A549 (cell line): Measurements from ENCODE around the gene ULK1. TPM values are rescaled to one million over a fixed set of nuclear protein-coding genes. Genes with fewer than 3 reads are reported as not detected.
A peak's percentile ranks its signal among the peaks of the same experiment; 100 is the strongest.

Experiments used
- ATAC-seq, 2 experiments: fragments of 200-7000 bp in 1 of 2; fragments of >200 bp in 1 of 2; cut with Nextera tagmentation in 1 of 2; cut with Tn5 transposase in 1 of 2; 3 replicates each; pipeline versions ENCODE4 v1.8.0 to v1.9.1; 2018 to 2020; ENCODE audit warnings: mild to moderate bottlenecking in 1 of 2, moderate library complexity in 1 of 2
- CTCF ChIA-PET: fragments of 300-600 bp; sonication (Branson Sonifier 250); formaldehyde crosslinking; extraction: SDS; loops from one replicate; lab custom pipeline; 2021; ENCODE audit warnings: antibody characterized with exemption, inconsistent platforms; lab: Yijun Ruan, JAX
- POLR2A ChIA-PET: fragments of 350-600 bp; formaldehyde crosslinking; extraction: SDS; loops from one replicate; lab custom pipeline; 2021; ENCODE audit warnings: antibody characterized with exemption, inconsistent platforms; lab: Yijun Ruan, JAX
- DNase-seq, 2 experiments: peaks; one replicate each; pipeline versions ENCODE4 v3.0.0 to v3.0.0-alpha.2; 2011 to 2016; ENCODE audit warnings: low read depth in 1 of 2, low spot score in 1 of 2
- FAIRE-seq: peaks from 2 replicates; lab custom pipeline; 2011; peaks lifted over from hg19 to GRCh38; lab: Jason Lieb, UNC
- H3K27ac ChIP-seq, 2 experiments: fragments of >200 bp; sonication (Bioruptor Twin); formaldehyde crosslinking; 3 replicates each; pipeline ENCODE4 v1.5.1; 2016 to 2017
- H3K4me1 ChIP-seq: fragments of >200 bp; sonication (Bioruptor Twin); formaldehyde crosslinking; 3 replicates; pipeline ENCODE4 v1.6.1; 2016
- H3K4me2 ChIP-seq: fragments of >200 bp; sonication (Bioruptor Twin); formaldehyde crosslinking; 3 replicates; pipeline ENCODE4 v1.6.1; 2016
- H3K4me3 ChIP-seq: fragments of >200 bp; sonication (Bioruptor Twin); formaldehyde crosslinking; 3 replicates; pipeline ENCODE4 v1.5.1; 2016
- H3K9me3 ChIP-seq: fragments of >200 bp; sonication (Bioruptor Twin); formaldehyde crosslinking; 3 replicates; pipeline ENCODE4 v1.6.1; 2016
- BCL3 ChIP-seq: fragments of >200 bp; sonication (Bioruptor Twin); formaldehyde crosslinking; IDR thresholded peaks from 3 replicates; pipeline ENCODE4 v1.6.1; 2016
- CBX2 ChIP-seq: fragments of 200-600 bp; sonication (generic); IDR thresholded peaks from 2 replicates; pipeline ENCODE4 v1.6.1; 2016; ENCODE audit warnings: low read depth, mild to moderate bottlenecking, borderline replicate concordance
- E2F6 ChIP-seq: IDR thresholded peaks from 2 replicates; pipeline ENCODE4 v1.6.1; 2012; ENCODE audit warnings: low read depth, borderline replicate concordance
- EP300 ChIP-seq, 2 experiments: fragments of >200 bp; sonication (Bioruptor Twin); formaldehyde crosslinking; IDR thresholded peaks; 2 replicates in 1 of 2; 3 replicates in 1 of 2; pipeline ENCODE4 v1.6.1; 2016 to 2017
- FOSB ChIP-seq: fragments of 250-450 bp; sonication (Bioruptor Pico); IDR thresholded peaks from 2 replicates; pipeline ENCODE4 v1.5.0; 2020; ENCODE audit warnings: mild to moderate bottlenecking, moderate library complexity
- FOSL2 ChIP-seq, 2 experiments: fragments of 450-650 bp in 1 of 2; fragments of >200 bp in 1 of 2; sonication (Bioruptor Twin) in 1 of 2; formaldehyde crosslinking; IDR thresholded peaks; 2 replicates each; pipeline versions ENCODE4 v1.5.0 to v1.6.1; 2016 to 2020; ENCODE audit warnings: mild to moderate bottlenecking in 1 of 2, moderate library complexity in 1 of 2
- FOXS1 ChIP-seq: fragments of 250-450 bp; sonication (Bioruptor Pico); IDR thresholded peaks from 2 replicates; pipeline ENCODE4 v1.5.0; 2020; ENCODE audit warnings: mild to moderate bottlenecking, moderate library complexity
- HMGXB4 ChIP-seq: fragments of 250-450 bp; sonication (Bioruptor Pico); IDR thresholded peaks from 2 replicates; pipeline ENCODE4 v1.5.0; 2021; ENCODE audit warnings: mild to moderate bottlenecking, moderate library complexity, borderline replicate concordance
- HOXA7 ChIP-seq: fragments of 250-450 bp; sonication (Bioruptor Pico); IDR thresholded peaks from 2 replicates; pipeline ENCODE4 v1.5.0; 2020; ENCODE audit warnings: mild to moderate bottlenecking, moderate library complexity
- HOXB5 ChIP-seq: fragments of 250-450 bp; sonication (Bioruptor Pico); IDR thresholded peaks from 2 replicates; pipeline ENCODE4 v1.5.0; 2020; ENCODE audit warnings: mild to moderate bottlenecking, moderate library complexity
- JUN ChIP-seq, 2 experiments: fragments of >200 bp; sonication (Bioruptor Twin); formaldehyde crosslinking; IDR thresholded peaks; 2 replicates in 1 of 2; 3 replicates in 1 of 2; pipeline ENCODE4 v1.6.1; 2016 to 2017
- JUNB ChIP-seq: fragments of >200 bp; sonication (Bioruptor Twin); formaldehyde crosslinking; IDR thresholded peaks from 2 replicates; pipeline ENCODE4 v1.6.1; 2016
- MAFK ChIP-seq: fragments of 450-650 bp; IDR thresholded peaks from 2 replicates; pipeline ENCODE4 v1.6.1; 2014; ENCODE audit not compliant: partially characterized antibody
- MYC ChIP-seq: IDR thresholded peaks from 2 replicates; pipeline ENCODE4 v1.6.1; 2012; ENCODE audit warnings: mild to moderate bottlenecking, inconsistent platforms, low read length, improper control_type of control experiment, borderline replicate concordance
- NFE2L2 ChIP-seq: fragments of 150-350 bp; conservative IDR thresholded peaks from 2 replicates; pipeline ENCODE4 v1.6.1; 2014; ENCODE audit warnings: low read length
- NPAS2 ChIP-seq: fragments of 250-450 bp; sonication (Bioruptor Pico); IDR thresholded peaks from 2 replicates; pipeline ENCODE4 v1.8.0; 2022; ENCODE audit warnings: mild to moderate bottlenecking, moderate library complexity, borderline replicate concordance
- PHF8 ChIP-seq: fragments of 200-600 bp; sonication (generic); IDR thresholded peaks from 2 replicates; pipeline ENCODE4 v1.6.1; 2016; ENCODE audit warnings: low read depth, mild to moderate bottlenecking, antibody characterized with exemption, moderate library complexity, borderline replicate concordance
- POLR2A ChIP-seq: IDR thresholded peaks from 2 replicates; pipeline ENCODE4 v1.6.1; 2012; ENCODE audit warnings: mild to moderate bottlenecking, low read length
- SREBF2 ChIP-seq: fragments of 450-650 bp; IDR thresholded peaks from 2 replicates; pipeline ENCODE4 v1.6.1; 2014; ENCODE audit warnings: mild to moderate bottlenecking, moderate library complexity
- TFCP2L1 ChIP-seq: fragments of 250-450 bp; sonication (Bioruptor Pico); IDR thresholded peaks from 2 replicates; pipeline ENCODE4 v1.5.0; 2021; ENCODE audit warnings: mild to moderate bottlenecking
- WGBS: methylation state at CpG from one replicate; pipeline ENCODE4 v1.1.6; 2017; ENCODE audit errors: missing lambda C conversion rate; 5-methylcytosine and 5-hydroxymethylcytosine counted together
- polyA plus RNA-seq, 4 experiments: library from polyadenylated mRNA; depleted of rRNA in 3 of 4; stranded (reverse); fragments of >200 nt; fragmentation: RNase III in 1 of 4; extraction: RNeasy Plus Mini Kit Qiagen cat#74134 plus additional on column Dnase treatment in 1 of 4; gene quantifications; 2 replicates in 3 of 4; 3 replicates in 1 of 4; pipeline ENCODE4 v1.2.3, GENCODE V29; 2011 to 2017
- TF ChIP-seq, protein P1 (sequence below): fragments of 250-450 bp; sonication (Bioruptor Pico); IDR thresholded peaks from 2 replicates; pipeline ENCODE4 v1.5.0; 2020; ENCODE audit warnings: low read depth, mild to moderate bottlenecking, moderate library complexity
- TF ChIP-seq, protein P2 (sequence below): fragments of 150-350 bp; IDR thresholded peaks from 2 replicates; pipeline ENCODE4 v1.6.1; 2014; ENCODE audit warnings: low read depth, mild to moderate bottlenecking, low read length
- TF ChIP-seq, protein P3 (sequence below): fragments of >200 bp; sonication (Bioruptor Twin); formaldehyde crosslinking; IDR thresholded peaks from 2 replicates; pipeline ENCODE4 v1.6.1; 2016
- TF ChIP-seq, protein P4 (sequence below): IDR thresholded peaks from 2 replicates; pipeline ENCODE4 v1.6.1; 2012

ULK1 gene
- polyA plus RNA-seq, 2 of the 4 experiments (the other 2 are of a cell fraction), result 15.1 to 46.2 TPM

- ATAC-seq (peak; percentile 73 to 90), DNase-seq (peak; percentile 94 to 95), FAIRE-seq (no peak)
- 3% methylated on average over 14 of the region's 39 CpGs for WGBS
- POLR2A ChIA-PET, result interaction anchor here (1.0 to 1.4 kb wide), 4 partner anchors 31 to 42 kb away, joined by 3 to 5 read pairs (median 4); no protein-coding TSS in a partner anchor
- Histone ChIP-seq H3K4me1 (peaks cover 37% of the 10 kb centered on the region), H3K9me3 (no peaks in the 10 kb centered on the region), H3K4me2 (peak overlapping the region; percentile 100), H3K4me3 (peak overlapping the region; percentile 93)
- TF ChIP-seq HOXB5 (CRISPR knock-in tag) (peak; percentile 55; the same call in 1 of the 2 replicates), E2F6 (no peak), MYC (no peak), HOXA7 (CRISPR knock-in tag) (no peak), TFCP2L1 (peak; percentile 76), POLR2A (peak; percentile 22), HMGXB4 (CRISPR knock-in tag) (peak; percentile 33; the same call in 1 of the 2 replicates), JUNB (no peak), SREBF2 (no peak), FOSB (no peak), EP300 (IDR thresholded peaks at IDR 0.05) (0 out of 5 replicates have a peak, but pooled peaks of 1 of the 2 experiments have one; percentile 6), PHF8 (peak; percentile 38; the same call in 1 of the 2 replicates), CBX2 (no peak), JUN (IDR thresholded peaks at IDR 0.05) (peak in 1 of 2 experiments; percentile 76; a peak in 2 of 5 replicates), NPAS2 (CRISPR knock-in tag) (no peak), BCL3 (no peak), MAFK (peak; percentile 99), NFE2L2 (no peak), FOSL2 (IDR thresholded peaks at IDR 0.05) (no peak), FOSL2 (CRISPR knock-in tag; IDR thresholded peaks at IDR 0.05) (peak; percentile 67), FOXS1 (CRISPR knock-in tag) (0 out of 2 replicates have a peak, but pooled peaks have one; percentile 31)
- TF ChIP-seq, protein P1, sequence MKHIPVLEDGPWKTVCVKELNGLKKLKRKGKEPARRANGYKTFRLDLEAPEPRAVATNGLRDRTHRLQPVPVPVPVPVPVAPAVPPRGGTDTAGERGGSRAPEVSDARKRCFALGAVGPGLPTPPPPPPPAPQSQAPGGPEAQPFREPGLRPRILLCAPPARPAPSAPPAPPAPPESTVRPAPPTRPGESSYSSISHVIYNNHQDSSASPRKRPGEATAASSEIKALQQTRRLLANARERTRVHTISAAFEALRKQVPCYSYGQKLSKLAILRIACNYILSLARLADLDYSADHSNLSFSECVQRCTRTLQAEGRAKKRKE (CRISPR knock-in tag), result peak; percentile 90; the same call in 1 of the 2 replicates
- TF ChIP-seq, protein P2, sequence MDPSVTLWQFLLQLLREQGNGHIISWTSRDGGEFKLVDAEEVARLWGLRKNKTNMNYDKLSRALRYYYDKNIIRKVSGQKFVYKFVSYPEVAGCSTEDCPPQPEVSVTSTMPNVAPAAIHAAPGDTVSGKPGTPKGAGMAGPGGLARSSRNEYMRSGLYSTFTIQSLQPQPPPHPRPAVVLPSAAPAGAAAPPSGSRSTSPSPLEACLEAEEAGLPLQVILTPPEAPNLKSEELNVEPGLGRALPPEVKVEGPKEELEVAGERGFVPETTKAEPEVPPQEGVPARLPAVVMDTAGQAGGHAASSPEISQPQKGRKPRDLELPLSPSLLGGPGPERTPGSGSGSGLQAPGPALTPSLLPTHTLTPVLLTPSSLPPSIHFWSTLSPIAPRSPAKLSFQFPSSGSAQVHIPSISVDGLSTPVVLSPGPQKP, result no peak
- TF ChIP-seq, protein P3, sequence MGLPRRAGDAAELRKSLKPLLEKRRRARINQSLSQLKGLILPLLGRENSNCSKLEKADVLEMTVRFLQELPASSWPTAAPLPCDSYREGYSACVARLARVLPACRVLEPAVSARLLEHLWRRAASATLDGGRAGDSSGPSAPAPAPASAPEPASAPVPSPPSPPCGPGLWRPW, result no peak
- TF ChIP-seq, protein P4, sequence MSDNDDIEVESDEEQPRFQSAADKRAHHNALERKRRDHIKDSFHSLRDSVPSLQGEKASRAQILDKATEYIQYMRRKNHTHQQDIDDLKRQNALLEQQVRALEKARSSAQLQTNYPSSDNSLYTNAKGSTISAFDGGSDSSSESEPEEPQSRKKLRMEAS, result peak; percentile 83
- TF ChIP-seq, all 56 proteins: peak for 12
- CTCF ChIA-PET, result interaction anchor here (0.8 to 2.5 kb wide), 4 partner anchors 8 to 45 kb away, joined by 3 to 7 read pairs (median 3); no protein-coding TSS in a partner anchor
- peak overlapping the region; percentile 98 to 99 for H3K27ac ChIP-seq
Observed at GRCh38 chr12:131896080-131896810, 1.8 kb downstream of the ULK1 start.
